ENCODE results near the gene BTBD18.

Gene BTBD18

DNA sequence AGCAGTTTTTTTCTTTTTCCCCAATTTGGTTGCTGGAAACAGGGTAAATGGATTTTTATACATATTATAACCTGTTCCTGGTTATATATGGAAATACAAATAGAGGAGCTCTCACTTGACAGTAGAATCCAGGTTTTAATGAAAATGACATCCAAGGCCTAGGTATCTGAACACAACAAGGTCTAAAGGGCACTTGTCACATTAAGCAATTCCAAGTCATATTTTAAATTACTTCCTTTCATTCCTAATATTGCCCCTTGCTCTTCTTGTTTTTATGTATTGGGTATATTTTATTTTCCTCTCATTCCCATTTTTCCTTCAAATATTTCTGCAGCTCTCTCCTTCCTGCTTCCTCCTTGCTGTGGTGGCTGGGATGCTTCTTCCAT lies 37.1 kb upstream of the BTBD18 start:
- no peak for DNase-seq (ENCODE audit: low read depth in 1 of 2, low spot score in 1 of 2)
- H3K27ac ChIP-seq (replicated peaks) = no peak overlapping the region
- H3K4me3 ChIP-seq (replicated peaks; ENCODE audit: insufficient read depth, low read length) = no peak overlapping the region
- TF ChIP-seq, protein P1, sequence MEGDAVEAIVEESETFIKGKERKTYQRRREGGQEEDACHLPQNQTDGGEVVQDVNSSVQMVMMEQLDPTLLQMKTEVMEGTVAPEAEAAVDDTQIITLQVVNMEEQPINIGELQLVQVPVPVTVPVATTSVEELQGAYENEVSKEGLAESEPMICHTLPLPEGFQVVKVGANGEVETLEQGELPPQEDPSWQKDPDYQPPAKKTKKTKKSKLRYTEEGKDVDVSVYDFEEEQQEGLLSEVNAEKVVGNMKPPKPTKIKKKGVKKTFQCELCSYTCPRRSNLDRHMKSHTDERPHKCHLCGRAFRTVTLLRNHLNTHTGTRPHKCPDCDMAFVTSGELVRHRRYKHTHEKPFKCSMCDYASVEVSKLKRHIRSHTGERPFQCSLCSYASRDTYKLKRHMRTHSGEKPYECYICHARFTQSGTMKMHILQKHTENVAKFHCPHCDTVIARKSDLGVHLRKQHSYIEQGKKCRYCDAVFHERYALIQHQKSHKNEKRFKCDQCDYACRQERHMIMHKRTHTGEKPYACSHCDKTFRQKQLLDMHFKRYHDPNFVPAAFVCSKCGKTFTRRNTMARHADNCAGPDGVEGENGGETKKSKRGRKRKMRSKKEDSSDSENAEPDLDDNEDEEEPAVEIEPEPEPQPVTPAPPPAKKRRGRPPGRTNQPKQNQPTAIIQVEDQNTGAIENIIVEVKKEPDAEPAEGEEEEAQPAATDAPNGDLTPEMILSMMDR (IDR thresholded peaks at IDR 0.05; ENCODE audit: insufficient read depth, low read length) = no peak
- TF ChIP-seq SPI1 (IDR thresholded peaks at IDR 0.05; ENCODE audit: borderline replicate concordance, low read depth) (no peak), POLR2AphosphoS5 (IDR thresholded peaks at IDR 0.05; ENCODE audit: low read depth) (no peak), GABPA (IDR thresholded peaks at IDR 0.05; ENCODE audit: low read depth) (no peak)
- TF ChIP-seq, protein P2, sequence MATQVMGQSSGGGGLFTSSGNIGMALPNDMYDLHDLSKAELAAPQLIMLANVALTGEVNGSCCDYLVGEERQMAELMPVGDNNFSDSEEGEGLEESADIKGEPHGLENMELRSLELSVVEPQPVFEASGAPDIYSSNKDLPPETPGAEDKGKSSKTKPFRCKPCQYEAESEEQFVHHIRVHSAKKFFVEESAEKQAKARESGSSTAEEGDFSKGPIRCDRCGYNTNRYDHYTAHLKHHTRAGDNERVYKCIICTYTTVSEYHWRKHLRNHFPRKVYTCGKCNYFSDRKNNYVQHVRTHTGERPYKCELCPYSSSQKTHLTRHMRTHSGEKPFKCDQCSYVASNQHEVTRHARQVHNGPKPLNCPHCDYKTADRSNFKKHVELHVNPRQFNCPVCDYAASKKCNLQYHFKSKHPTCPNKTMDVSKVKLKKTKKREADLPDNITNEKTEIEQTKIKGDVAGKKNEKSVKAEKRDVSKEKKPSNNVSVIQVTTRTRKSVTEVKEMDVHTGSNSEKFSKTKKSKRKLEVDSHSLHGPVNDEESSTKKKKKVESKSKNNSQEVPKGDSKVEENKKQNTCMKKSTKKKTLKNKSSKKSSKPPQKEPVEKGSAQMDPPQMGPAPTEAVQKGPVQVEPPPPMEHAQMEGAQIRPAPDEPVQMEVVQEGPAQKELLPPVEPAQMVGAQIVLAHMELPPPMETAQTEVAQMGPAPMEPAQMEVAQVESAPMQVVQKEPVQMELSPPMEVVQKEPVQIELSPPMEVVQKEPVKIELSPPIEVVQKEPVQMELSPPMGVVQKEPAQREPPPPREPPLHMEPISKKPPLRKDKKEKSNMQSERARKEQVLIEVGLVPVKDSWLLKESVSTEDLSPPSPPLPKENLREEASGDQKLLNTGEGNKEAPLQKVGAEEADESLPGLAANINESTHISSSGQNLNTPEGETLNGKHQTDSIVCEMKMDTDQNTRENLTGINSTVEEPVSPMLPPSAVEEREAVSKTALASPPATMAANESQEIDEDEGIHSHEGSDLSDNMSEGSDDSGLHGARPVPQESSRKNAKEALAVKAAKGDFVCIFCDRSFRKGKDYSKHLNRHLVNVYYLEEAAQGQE (IDR thresholded peaks at IDR 0.05; ENCODE audit: insufficient replicate concordance, low read depth) = no peak
- H3K27me3 ChIP-seq (ENCODE audit: insufficient read depth, poor library complexity, severe bottlenecking) = no peaks in the 10 kb centered on the region

DNA sequence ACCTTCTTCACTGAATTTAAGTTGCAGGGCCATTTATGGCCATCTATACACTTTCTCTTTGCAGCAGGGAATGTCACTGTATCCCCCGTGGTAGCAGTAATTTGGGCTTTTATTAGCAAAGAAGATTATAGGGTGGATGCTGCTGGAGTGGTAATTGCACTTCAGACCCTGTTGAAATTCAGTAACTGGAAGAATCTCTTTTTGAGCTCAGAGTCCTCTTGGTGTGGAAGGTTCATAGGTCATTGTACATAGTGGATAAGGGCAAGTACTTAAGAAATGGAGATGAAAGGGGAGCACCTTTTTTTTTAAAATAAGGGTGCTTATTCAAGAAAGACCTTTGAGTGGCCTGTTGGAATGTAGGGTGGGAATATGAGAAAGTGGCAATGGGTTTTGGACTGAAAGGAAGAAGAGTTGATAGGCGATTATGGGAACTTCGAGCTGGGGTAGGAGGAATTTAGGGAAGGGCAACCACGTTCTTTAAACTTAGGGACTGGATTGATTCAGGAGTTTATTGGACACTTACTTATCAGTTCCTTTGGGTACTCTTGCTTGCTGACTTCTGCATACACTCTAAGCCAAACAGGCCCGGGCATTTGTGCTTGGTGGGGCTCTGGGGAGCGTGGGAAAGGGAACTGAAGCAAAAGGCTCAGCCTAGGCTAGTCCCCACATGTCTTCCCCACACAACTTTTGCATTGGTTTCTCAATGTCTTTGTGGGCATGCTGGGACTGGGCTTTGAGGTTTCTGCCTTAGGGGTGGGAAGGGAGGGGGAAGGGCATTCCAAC lies 36.5 kb upstream of the BTBD18 start:
- peak; percentile 63 to 92 for DNase-seq (ENCODE audit: low read depth in 1 of 2, low spot score in 1 of 2)
- TF ChIP-seq POLR2AphosphoS5 (IDR thresholded peaks at IDR 0.05; ENCODE audit: low read depth) = peak; percentile 71; the same call in 1 of the 2 replicates
- TF ChIP-seq, protein P2 (IDR thresholded peaks at IDR 0.05; ENCODE audit: insufficient replicate concordance, low read depth) = no peak
- peak; percentile 72 for TF ChIP-seq SPI1 (IDR thresholded peaks at IDR 0.05; ENCODE audit: borderline replicate concordance, low read depth)
- TF ChIP-seq GABPA (IDR thresholded peaks at IDR 0.05; ENCODE audit: low read depth) = no peak
- TF ChIP-seq, protein P1 (IDR thresholded peaks at IDR 0.05; ENCODE audit: insufficient read depth, low read length) = no peak
- no peaks in the 10 kb centered on the region for H3K27me3 ChIP-seq (ENCODE audit: insufficient read depth, poor library complexity, severe bottlenecking)
- no peak overlapping the region for H3K4me3 ChIP-seq (replicated peaks; ENCODE audit: insufficient read depth, low read length)
- H3K27ac ChIP-seq (replicated peaks) = no peak overlapping the region

DNA sequence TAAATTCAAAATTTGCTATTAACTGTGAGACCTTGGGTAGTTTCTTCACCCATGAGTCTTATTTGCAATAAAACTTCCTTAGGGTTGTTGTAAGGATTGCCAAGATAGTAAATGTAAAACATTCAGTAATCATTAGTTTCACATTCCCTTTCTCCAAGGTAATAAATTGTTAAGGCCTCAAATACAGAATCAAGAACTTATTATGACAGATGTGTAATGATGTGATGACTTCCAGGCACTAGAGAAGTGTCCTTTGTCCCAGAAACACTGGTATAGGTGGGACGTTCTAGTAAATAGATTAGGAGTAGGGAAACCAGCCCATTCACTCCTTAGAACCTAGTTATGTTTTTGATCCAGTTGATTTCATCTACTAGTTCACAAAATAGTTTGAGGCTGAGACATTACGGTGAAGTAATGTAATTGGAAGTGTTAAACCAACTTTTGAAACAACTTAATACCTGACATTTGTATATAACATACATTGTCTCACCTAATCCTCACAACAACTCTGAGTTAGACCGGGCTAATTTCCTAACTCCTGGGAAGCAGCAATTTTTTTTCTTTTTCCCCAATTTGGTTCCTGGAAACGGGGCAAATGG lies 35.5 kb upstream of the BTBD18 start:
- H3K27ac ChIP-seq (replicated peaks) = no peak overlapping the region
- H3K27me3 ChIP-seq (ENCODE audit: insufficient read depth, poor library complexity, severe bottlenecking) = no peaks in the 10 kb centered on the region
- DNase-seq (ENCODE audit: low read depth in 1 of 2, low spot score in 1 of 2) = no peak
- no peak overlapping the region for H3K4me3 ChIP-seq (replicated peaks; ENCODE audit: insufficient read depth, low read length)
- TF ChIP-seq, protein P2 (IDR thresholded peaks at IDR 0.05; ENCODE audit: insufficient replicate concordance, low read depth) = no peak
- TF ChIP-seq, protein P1 (IDR thresholded peaks at IDR 0.05; ENCODE audit: insufficient read depth, low read length) = no peak
- no peak for TF ChIP-seq GABPA (IDR thresholded peaks at IDR 0.05; ENCODE audit: low read depth)
- no peak for TF ChIP-seq SPI1 (IDR thresholded peaks at IDR 0.05; ENCODE audit: borderline replicate concordance, low read depth)
- TF ChIP-seq POLR2AphosphoS5 (IDR thresholded peaks at IDR 0.05; ENCODE audit: low read depth) = no peak

Data from HL-60 (cell line).